Measurements from ENCODE around the gene RNF223.

RNF223 gene

GRCh38 chr1:1073743-1074587 lies at the start of gene RNF223:
TSS of gene RNF223 (minus strand) at chr1:1074306. CDS start at chr1:1072566, 1,740 bp downstream.
- no peak for DNase-seq

- no peak for DNase-seq
Observed at GRCh38 chr1:1122981-1123480, 48.9 kb upstream of the RNF223 start.

- DNase-seq, result peak; percentile 91
Observed at GRCh38 chr1:1122078-1122811, 48.1 kb upstream of the RNF223 start.

GRCh38 chr1:1121611-1122077 lies 47.5 kb upstream of the RNF223 start:
- DNase-seq, result no peak

- no peak for DNase-seq
Observed at GRCh38 chr1:1120866-1121591, 46.9 kb upstream of the RNF223 start.

GRCh38 chr1:1120096-1120495 lies 46.0 kb upstream of the RNF223 start:
- no peak for DNase-seq

GRCh38 chr1:1119272-1119890 lies 45.3 kb upstream of the RNF223 start:
- no peak for DNase-seq

- no peak for DNase-seq
Observed at GRCh38 chr1:1118876-1119220, 44.7 kb upstream of the RNF223 start.

- no peak for DNase-seq
Observed at GRCh38 chr1:1118011-1118875, 44.1 kb upstream of the RNF223 start.

GRCh38 chr1:1117469-1117831 lies 43.3 kb upstream of the RNF223 start:
- no peak for DNase-seq

GRCh38 chr1:1116701-1117468 lies 42.8 kb upstream of the RNF223 start:
- DNase-seq, result peak; percentile 49

GRCh38 chr1:1115786-1116700 lies 41.9 kb upstream of the RNF223 start, which contains the start of gene C1orf159:
TSS of gene C1orf159 (minus strand) at chr1:1116089. CDS start at chr1:1091543, 24,546 bp downstream.
- DNase-seq, result peak; percentile 99

- no peak for DNase-seq
Observed at GRCh38 chr1:1115136-1115785, 41.2 kb upstream of the RNF223 start.

GRCh38 chr1:1114431-1114830 lies 40.3 kb upstream of the RNF223 start:
- no peak for DNase-seq

- DNase-seq, result no peak
Observed at GRCh38 chr1:1112237-1112985, 38.3 kb upstream of the RNF223 start.

- DNase-seq, result no peak
Observed at GRCh38 chr1:1111516-1112236, 37.6 kb upstream of the RNF223 start.

- DNase-seq, result no peak
Observed at GRCh38 chr1:1110561-1110971, 36.5 kb upstream of the RNF223 start.

- DNase-seq, result no peak
Observed at GRCh38 chr1:1109743-1110142, 35.6 kb upstream of the RNF223 start.
